ENCODE results near the gene ZNF227. TPM values are rescaled to one million over a fixed set of nuclear protein-coding genes. Genes with fewer than 3 reads are reported as not detected.

The ZNF227 gene
- total and polyA plus RNA-seq, 4 donors, result 23.8 to 38.5 (median 30.5) TPM

DNA sequence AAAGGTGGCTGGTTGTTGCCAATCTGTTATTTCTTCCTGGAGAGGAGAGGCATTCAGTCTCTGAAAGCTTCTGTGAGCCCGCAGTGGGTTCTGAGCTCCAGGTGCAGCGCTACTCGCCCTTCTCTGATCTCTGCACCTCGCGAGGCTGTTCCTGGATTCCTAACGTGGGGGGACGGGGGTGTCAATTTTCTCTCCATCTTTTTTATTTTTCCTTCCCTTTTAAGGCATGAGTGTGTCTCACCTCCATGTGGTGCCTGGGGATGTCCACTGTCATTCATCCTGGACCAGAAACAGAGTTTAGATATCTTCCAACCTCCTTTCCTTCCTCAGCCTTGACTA, 48.0 kb downstream of the ZNF227 start:
- Histone ChIP-seq H3K27ac (ENCODE audit: low read depth, low read length) (no peak overlapping the region), H3K9me3 (ENCODE audit: control insufficient read depth, insufficient read depth, low read length) (peaks cover 1% of the 10 kb centered on the region), H3K36me3 (ENCODE audit: control insufficient read depth, insufficient read depth, low read length) (no peaks in the 10 kb centered on the region), H3K27me3 (ENCODE audit: control insufficient read depth, insufficient read depth, low read length) (no peaks in the 10 kb centered on the region), H3K4me3 (ENCODE audit: low read depth, low read length) (peak overlapping the region; percentile 52), H3K4me1 (ENCODE audit: control insufficient read depth, insufficient read depth, low read length) (no peaks in the 10 kb centered on the region)
- peak in 1 of 6 donors; percentile 1 for DNase-seq (ENCODE audit: low read depth in 4 of 6, low spot score in 6 of 6)
- WGBS (ENCODE audit: insufficient coverage), result 0% methylated on average over 4 of the region's 7 CpGs

- no peaks in the 10 kb centered on the region for H3K4me1 ChIP-seq (ENCODE audit: control insufficient read depth, insufficient read depth, low read length)
- no peaks in the 10 kb centered on the region for H3K9me3 ChIP-seq (ENCODE audit: control insufficient read depth, insufficient read depth, low read length)
- H3K27me3 ChIP-seq (ENCODE audit: control insufficient read depth, insufficient read depth, low read length), result no peaks in the 10 kb centered on the region
- DNase-seq (ENCODE audit: low read depth in 4 of 6, low spot score in 6 of 6), result peak in 1 of 6 donors; percentile 3
- H3K27ac ChIP-seq (ENCODE audit: low read depth, low read length), result no peak overlapping the region
- H3K4me3 ChIP-seq (ENCODE audit: low read depth, low read length), result peak overlapping the region; percentile 52
- no peaks in the 10 kb centered on the region for H3K36me3 ChIP-seq (ENCODE audit: control insufficient read depth, insufficient read depth, low read length)
- WGBS (ENCODE audit: insufficient coverage), result 94% methylated on average over 3 of the region's 6 CpGs
Observed at GRCh38 chr19:44260695-44261446, 48.5 kb downstream of the ZNF227 start.

DNA sequence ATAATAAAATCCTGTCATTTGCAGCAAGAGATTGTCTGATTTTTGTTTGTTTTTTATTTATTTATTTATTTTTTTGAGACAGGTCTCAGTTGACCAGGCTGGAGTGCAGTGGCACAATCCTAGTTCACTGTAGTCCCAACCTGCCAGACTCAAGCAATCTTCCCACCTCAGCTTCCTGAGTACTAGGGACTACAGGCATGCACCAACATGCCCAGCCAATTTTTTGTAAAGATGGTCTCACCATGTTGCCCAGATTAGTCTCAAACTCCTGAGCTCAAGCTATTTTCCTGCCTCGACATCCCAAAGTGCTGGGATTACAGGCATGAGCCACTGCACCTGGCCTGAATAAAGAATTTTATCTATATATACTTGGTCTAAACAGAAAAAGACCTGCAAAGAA, 65.0 kb downstream of the ZNF227 start:
- no CpG with 5 or more reads among the region's 1 CpG for WGBS (ENCODE audit: insufficient coverage)
- Histone ChIP-seq H3K27ac (ENCODE audit: low read depth, low read length) (no peak overlapping the region), H3K27me3 (ENCODE audit: control insufficient read depth, insufficient read depth, low read length) (no peaks in the 10 kb centered on the region), H3K9me3 (ENCODE audit: control insufficient read depth, insufficient read depth, low read length) (peaks cover 3% of the 10 kb centered on the region), H3K4me3 (ENCODE audit: low read depth, low read length) (no peak overlapping the region), H3K36me3 (ENCODE audit: control insufficient read depth, insufficient read depth, low read length) (peaks cover 5% of the 10 kb centered on the region), H3K4me1 (ENCODE audit: control insufficient read depth, insufficient read depth, low read length) (no peaks in the 10 kb centered on the region)
- DNase-seq (ENCODE audit: low read depth in 4 of 6, low spot score in 6 of 6), result no peak

DNA sequence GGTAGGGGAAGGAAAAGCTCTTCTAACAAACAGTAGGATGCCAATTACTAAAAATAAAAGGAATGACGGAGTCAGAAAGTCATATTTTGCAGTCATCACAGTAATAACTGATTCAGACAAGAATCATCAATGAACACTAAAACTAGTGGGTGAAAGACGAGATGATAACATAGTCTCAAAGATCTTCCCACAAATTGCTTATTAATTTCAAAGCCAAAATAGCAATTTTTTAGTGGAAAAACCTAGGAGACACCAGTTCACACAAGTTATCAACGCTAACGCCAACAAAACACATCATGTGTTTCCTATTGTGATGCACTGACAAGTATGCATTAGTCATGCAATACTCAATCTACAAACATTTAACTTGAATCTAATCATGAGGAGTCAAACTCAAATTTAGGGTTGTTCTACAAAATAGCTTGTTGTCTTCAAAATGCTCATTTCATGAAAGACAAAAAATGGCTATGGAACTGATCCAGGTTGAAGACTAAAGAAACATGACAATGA, 65.9 kb downstream of the ZNF227 start:
- H3K4me1 ChIP-seq (ENCODE audit: control insufficient read depth, insufficient read depth, low read length), result no peaks in the 10 kb centered on the region
- DNase-seq (ENCODE audit: low read depth in 4 of 6, low spot score in 6 of 6), result no peak
- H3K4me3 ChIP-seq (ENCODE audit: low read depth, low read length), result no peak overlapping the region
- H3K27me3 ChIP-seq (ENCODE audit: control insufficient read depth, insufficient read depth, low read length), result no peaks in the 10 kb centered on the region
- 93% methylated on average over 2 of the region's 4 CpGs for WGBS (ENCODE audit: insufficient coverage)
- H3K9me3 ChIP-seq (ENCODE audit: control insufficient read depth, insufficient read depth, low read length), result peaks cover 3% of the 10 kb centered on the region
- peaks cover 5% of the 10 kb centered on the region for H3K36me3 ChIP-seq (ENCODE audit: control insufficient read depth, insufficient read depth, low read length)
- H3K27ac ChIP-seq (ENCODE audit: low read depth, low read length), result no peak overlapping the region

GRCh38 chr19:44280916-44281315, 68.6 kb downstream of the ZNF227 start:
- no peak for DNase-seq (ENCODE audit: low read depth in 4 of 6, low spot score in 6 of 6)
- Histone ChIP-seq H3K9me3 (ENCODE audit: control insufficient read depth, insufficient read depth, low read length) (peaks cover 3% of the 10 kb centered on the region), H3K27ac (ENCODE audit: low read depth, low read length) (no peak overlapping the region), H3K27me3 (ENCODE audit: control insufficient read depth, insufficient read depth, low read length) (no peaks in the 10 kb centered on the region), H3K4me3 (ENCODE audit: low read depth, low read length) (no peak overlapping the region), H3K4me1 (ENCODE audit: control insufficient read depth, insufficient read depth, low read length) (no peaks in the 10 kb centered on the region), H3K36me3 (ENCODE audit: control insufficient read depth, insufficient read depth, low read length) (peaks cover 2% of the 10 kb centered on the region)
- 95% methylated on average over 4 of the region's 10 CpGs for WGBS (ENCODE audit: insufficient coverage)

DNA sequence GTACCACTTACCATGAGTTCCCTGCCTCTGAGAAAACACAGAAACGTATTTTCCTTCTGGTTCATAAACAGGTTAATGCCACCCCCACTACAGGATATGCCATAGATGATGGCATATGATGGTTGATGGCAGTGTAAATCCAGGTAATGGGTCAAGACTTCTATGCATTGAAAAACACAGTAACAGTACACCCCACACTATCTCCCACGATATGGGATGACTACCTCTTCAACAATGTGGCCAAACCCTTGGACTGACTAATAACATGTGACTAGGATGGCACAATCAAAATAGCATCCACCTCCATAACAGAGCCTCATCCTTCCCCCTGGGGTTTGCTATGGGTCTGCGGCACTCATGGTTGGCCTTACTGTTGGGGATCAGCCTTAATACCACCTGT, 70.5 kb downstream of the ZNF227 start:
- H3K27ac ChIP-seq (ENCODE audit: low read depth, low read length), result no peak overlapping the region
- no peak overlapping the region for H3K4me3 ChIP-seq (ENCODE audit: low read depth, low read length)
- H3K9me3 ChIP-seq (ENCODE audit: control insufficient read depth, insufficient read depth, low read length), result peaks cover 3% of the 10 kb centered on the region
- DNase-seq (ENCODE audit: low read depth in 4 of 6, low spot score in 6 of 6), result no peak
- H3K27me3 ChIP-seq (ENCODE audit: control insufficient read depth, insufficient read depth, low read length), result no peaks in the 10 kb centered on the region
- WGBS (ENCODE audit: insufficient coverage), result 100% methylated on average over 1 of the region's 3 CpGs
- no peaks in the 10 kb centered on the region for H3K4me1 ChIP-seq (ENCODE audit: control insufficient read depth, insufficient read depth, low read length)
- peaks cover 8% of the 10 kb centered on the region for H3K36me3 ChIP-seq (ENCODE audit: control insufficient read depth, insufficient read depth, low read length)

- 91% methylated on average over 1 of the region's 4 CpGs for WGBS (ENCODE audit: insufficient coverage)
- Histone ChIP-seq H3K4me3 (ENCODE audit: low read depth, low read length) (no peak overlapping the region), H3K27ac (ENCODE audit: low read depth, low read length) (no peak overlapping the region), H3K36me3 (ENCODE audit: control insufficient read depth, insufficient read depth, low read length) (peaks cover 21% of the 10 kb centered on the region), H3K9me3 (ENCODE audit: control insufficient read depth, insufficient read depth, low read length) (peaks cover 5% of the 10 kb centered on the region), H3K4me1 (ENCODE audit: control insufficient read depth, insufficient read depth, low read length) (no peaks in the 10 kb centered on the region), H3K27me3 (ENCODE audit: control insufficient read depth, insufficient read depth, low read length) (no peaks in the 10 kb centered on the region)
- DNase-seq (ENCODE audit: low read depth in 4 of 6, low spot score in 6 of 6), result no peak
Observed at GRCh38 chr19:44284968-44285367, 72.6 kb downstream of the ZNF227 start.

Other genes with a start within 250 kb of the ZNF227 start
- 10 to 100 TPM; 12.3 to 14.5 TPM for gene ZNF155, start 228.3 kb upstream of the ZNF227 start, total RNA-seq
- 10 to 100 TPM; 10.2 to 15.0 TPM for gene ZNF155, start 228.3 kb upstream of the ZNF227 start, polyA plus RNA-seq (ENCODE audit: insufficient read length in 2 of 2)
- 1 to 10 TPM; 6.3 to 7.8 TPM for gene ZNF230, start 209.6 kb upstream of the ZNF227 start, total RNA-seq
- gene ZNF230, start 209.6 kb upstream of the ZNF227 start, polyA plus RNA-seq (ENCODE audit: insufficient read length in 2 of 2), result 1 to 10 TPM; 4.9 to 5.3 TPM
- gene ZNF222, start 187.2 kb upstream of the ZNF227 start, total RNA-seq, result 1 to 10 TPM; 9.4 to 9.9 TPM
- 1 to 10 TPM; 9.6 to 9.9 TPM for gene ZNF222, start 187.2 kb upstream of the ZNF227 start, polyA plus RNA-seq (ENCODE audit: insufficient read length in 2 of 2)
- 10 to 100 TPM; 11.1 to 14.4 TPM for gene ZNF223, start 160.5 kb upstream of the ZNF227 start, total RNA-seq
- 10 to 100 TPM in 1 of 2 donors, 1 to 10 TPM in 1; 9.6 to 11.8 TPM for gene ZNF223, start 160.5 kb upstream of the ZNF227 start, polyA plus RNA-seq (ENCODE audit: insufficient read length in 2 of 2)
- gene ZNF284, start 140.4 kb upstream of the ZNF227 start, total RNA-seq, result 1 to 10 TPM; 6.4 to 6.8 TPM
- gene ZNF284, start 140.4 kb upstream of the ZNF227 start, polyA plus RNA-seq (ENCODE audit: insufficient read length in 2 of 2), result 1 to 10 TPM; 4.6 to 6.4 TPM
- 10 to 100 TPM; 36.0 to 49.9 TPM for gene ZNF224, start 118.2 kb upstream of the ZNF227 start, total RNA-seq
- gene ZNF224, start 118.2 kb upstream of the ZNF227 start, polyA plus RNA-seq (ENCODE audit: insufficient read length in 2 of 2), result 10 to 100 TPM; 23.9 to 26.8 TPM
- 10 to 100 TPM; 12.1 to 13.4 TPM for gene ZNF225, start 99.1 kb upstream of the ZNF227 start, total RNA-seq
- 1 to 10 TPM; 6.5 to 8.2 TPM for gene ZNF225, start 99.1 kb upstream of the ZNF227 start, polyA plus RNA-seq (ENCODE audit: insufficient read length in 2 of 2)
- gene ZNF234, start 71.0 kb upstream of the ZNF227 start, total RNA-seq, result 10 to 100 TPM; 14.6 to 20.4 TPM
- gene ZNF234, start 71.0 kb upstream of the ZNF227 start, polyA plus RNA-seq (ENCODE audit: insufficient read length in 2 of 2), result 10 to 100 TPM; 12.7 to 15.5 TPM
- 10 to 100 TPM; 35.9 to 43.0 TPM for gene ZNF226, start 47.4 kb upstream of the ZNF227 start, total RNA-seq
- 10 to 100 TPM; 26.5 to 28.6 TPM for gene ZNF226, start 47.4 kb upstream of the ZNF227 start, polyA plus RNA-seq (ENCODE audit: insufficient read length in 2 of 2)
- gene ZNF233, start 47.4 kb downstream of the ZNF227 start, total RNA-seq, result 1 to 10 TPM; 4.9 to 6.9 TPM
- 1 to 10 TPM; 6.4 to 7.3 TPM for gene ZNF233, start 47.4 kb downstream of the ZNF227 start, polyA plus RNA-seq (ENCODE audit: insufficient read length in 2 of 2)
- gene ZNF235, start 92.5 kb downstream of the ZNF227 start, total RNA-seq, result 10 to 100 TPM; 14.9 to 16.0 TPM
- 1 to 10 TPM; 7.5 to 9.3 TPM for gene ZNF235, start 92.5 kb downstream of the ZNF227 start, polyA plus RNA-seq (ENCODE audit: insufficient read length in 2 of 2)
- 10 to 100 TPM; 15.0 to 17.1 TPM for gene ZNF112, start 144.1 kb downstream of the ZNF227 start, total RNA-seq
- 10 to 100 TPM in 1 of 2 donors, 1 to 10 TPM in 1; 8.5 to 14.4 TPM for gene ZNF112, start 144.1 kb downstream of the ZNF227 start, polyA plus RNA-seq (ENCODE audit: insufficient read length in 2 of 2)
- gene ZNF285, start 189.1 kb downstream of the ZNF227 start, total RNA-seq, result 10 to 100 TPM; 13.4 to 14.8 TPM
- gene ZNF285, start 189.1 kb downstream of the ZNF227 start, polyA plus RNA-seq (ENCODE audit: insufficient read length in 2 of 2), result 10 to 100 TPM; 12.2 to 15.0 TPM
- gene ZNF229, start 235.9 kb downstream of the ZNF227 start, total RNA-seq, result 10 to 100 TPM; 12.9 to 17.3 TPM
- 10 to 100 TPM; 10.1 to 12.7 TPM for gene ZNF229, start 235.9 kb downstream of the ZNF227 start, polyA plus RNA-seq (ENCODE audit: insufficient read length in 2 of 2)